Mesenchymal stem cell (in vitro differentiated cells and primary cell): ENCODE data around the gene WDR90.
"Not testable (repeated sequence)": the region's sequence is repeated elsewhere in the genome, so short reads cannot be mapped to it uniquely, and the experiment has no call there.

Experiments used
- DNase-seq: peaks from one replicate; pipeline ENCODE4 v3.0.0-alpha.2; 2013
- H2AFZ ChIP-seq: one replicate; pipeline ENCODE4 v1.6.1; 2013; ENCODE audit warnings: low read depth, mild to moderate bottlenecking, control low read depth, inconsistent platforms, low read length, moderate library complexity
- H2AK5ac ChIP-seq: 2 replicates; pipeline ENCODE4 v1.6.1; 2013; ENCODE audit warnings: low read length, moderate library complexity, mild to moderate bottlenecking, inconsistent platforms; ENCODE audit not compliant: severe bottlenecking
- H2BK120ac ChIP-seq: one replicate; pipeline ENCODE4 v1.6.1; 2013; ENCODE audit warnings: low read depth, mild to moderate bottlenecking, inconsistent platforms, low read length, moderate library complexity
- H2BK12ac ChIP-seq, 2 experiments: one replicate each; pipeline ENCODE4 v1.6.1; 2013; ENCODE audit warnings: inconsistent platforms in 2 of 2, low read length in 2 of 2, mild to moderate bottlenecking in 2 of 2, moderate library complexity in 2 of 2, control low read depth in 1 of 2
- H2BK15ac ChIP-seq: one replicate; pipeline ENCODE4 v1.6.1; 2013; ENCODE audit warnings: mild to moderate bottlenecking, low read depth, inconsistent platforms; ENCODE audit not compliant: poor library complexity, severe bottlenecking
- H2BK5ac ChIP-seq: 2 replicates; pipeline ENCODE4 v1.6.1; 2013; ENCODE audit warnings: low read depth, mild to moderate bottlenecking, low read length, control low read depth, inconsistent platforms; ENCODE audit not compliant: poor library complexity, severe bottlenecking
- H3K14ac ChIP-seq, 2 experiments: one replicate each; pipeline ENCODE4 v1.6.1; 2013; ENCODE audit warnings: inconsistent platforms in 2 of 2, low read length in 2 of 2, control low read depth in 1 of 2, mild to moderate bottlenecking in 1 of 2, moderate library complexity in 1 of 2
- H3K18ac ChIP-seq, 2 experiments: one replicate each; pipeline ENCODE4 v1.6.1; 2013; ENCODE audit warnings: inconsistent platforms in 2 of 2, low read length in 2 of 2, control low read depth in 1 of 2, low read depth in 1 of 2, mild to moderate bottlenecking in 1 of 2
- H3K23ac ChIP-seq, 2 experiments: one replicate each; pipeline ENCODE4 v1.6.1; 2013; ENCODE audit warnings: inconsistent platforms in 2 of 2, low read length in 2 of 2, mild to moderate bottlenecking in 2 of 2, moderate library complexity in 2 of 2, control low read depth in 1 of 2
- H3K27ac ChIP-seq: 2 replicates; pipeline ENCODE4 v1.5.1; 2013; ENCODE audit warnings: mild to moderate bottlenecking, moderate library complexity, low read length, control low read depth, inconsistent platforms; ENCODE audit not compliant: poor library complexity, severe bottlenecking
- H3K27me3 ChIP-seq, 2 experiments: 2 replicates each; pipeline versions ENCODE4 v1.6.1 to v1.7.0; 2013; ENCODE audit warnings: low read length in 2 of 2, mild to moderate bottlenecking in 2 of 2, moderate library complexity in 2 of 2, control low read depth in 1 of 2, inconsistent platforms in 1 of 2; ENCODE audit not compliant: control insufficient read depth in 1 of 2, insufficient read depth in 1 of 2
- H3K36me3 ChIP-seq, 2 experiments: 2 replicates each; pipeline versions ENCODE4 v1.6.1 to v1.7.0; 2013; ENCODE audit warnings: low read length in 2 of 2, control low read depth in 1 of 2, inconsistent platforms in 1 of 2, low read depth in 1 of 2, mild to moderate bottlenecking in 1 of 2; ENCODE audit not compliant: insufficient read depth in 2 of 2, control insufficient read depth in 1 of 2
- H3K4ac ChIP-seq, 2 experiments: one replicate each; pipeline ENCODE4 v1.6.1; 2013; ENCODE audit warnings: inconsistent platforms in 2 of 2, low read length in 2 of 2, mild to moderate bottlenecking in 2 of 2, moderate library complexity in 2 of 2, control low read depth in 1 of 2, low read depth in 1 of 2
- H3K4me1 ChIP-seq: 2 replicates; pipeline ENCODE4 v1.6.1; 2013; ENCODE audit warnings: low read depth, low read length, control low read depth; ENCODE audit not compliant: control insufficient read depth, insufficient read depth
- H3K4me2 ChIP-seq: 2 replicates; pipeline ENCODE4 v1.6.1; 2013; ENCODE audit warnings: low read length, mild to moderate bottlenecking, inconsistent platforms; ENCODE audit not compliant: poor library complexity, severe bottlenecking
- H3K4me3 ChIP-seq, 2 experiments: 2 replicates each; pipeline versions ENCODE4 v1.5.1 to v1.7.0; 2013; ENCODE audit warnings: low read length in 2 of 2, mild to moderate bottlenecking in 2 of 2, control low read depth in 1 of 2, low read depth in 1 of 2; ENCODE audit not compliant: insufficient read depth in 1 of 2
- H3K79me1 ChIP-seq: replicated peaks from 2 replicates; pipeline ENCODE4 v1.6.1; 2013; ENCODE audit warnings: mild to moderate bottlenecking, control low read depth, low read length, inconsistent platforms; ENCODE audit not compliant: poor library complexity, severe bottlenecking
- H3K9ac ChIP-seq: 2 replicates; pipeline ENCODE4 v1.7.0; 2013; ENCODE audit warnings: mild to moderate bottlenecking, low read length, moderate library complexity
- H3K9me3 ChIP-seq: 2 replicates; pipeline ENCODE4 v1.7.0; 2013; ENCODE audit warnings: mild to moderate bottlenecking, low read length; ENCODE audit not compliant: control insufficient read depth
- H4K8ac ChIP-seq: one replicate; pipeline ENCODE4 v1.6.1; 2013; ENCODE audit warnings: inconsistent platforms, mild to moderate bottlenecking, low read length, moderate library complexity
- H4K91ac ChIP-seq: one replicate; pipeline ENCODE4 v1.6.1; 2013; ENCODE audit warnings: mild to moderate bottlenecking, low read length, inconsistent platforms
- WGBS: methylation state at CpG from one replicate; pipeline ENCODE4 v1.1.7; 2013; ENCODE audit warnings: mixed read lengths; 5-methylcytosine and 5-hydroxymethylcytosine counted together

Gene WDR90

GRCh38 chr16:689175-689897 lies 40.2 kb downstream of the WDR90 start:
- Histone ChIP-seq H3K23ac (no peak overlapping the region), H2BK5ac (no peak overlapping the region), H3K27ac (no peak overlapping the region), H2AK5ac (no peak overlapping the region), H3K4me1 (peaks cover 43% of the 10 kb centered on the region), H3K4me3 (peak overlapping the region; percentile 78 to 96), H4K8ac (peak overlapping the region; percentile 96), H2BK120ac (no peak overlapping the region), H3K14ac (no peak overlapping the region), H2AFZ (no peak overlapping the region), H3K27me3 (peaks cover 22 to 26% of the 10 kb centered on the region in 2 experiments), H4K91ac (peak overlapping the region; percentile 75), H2BK12ac (no peak overlapping the region), H3K18ac (peak overlapping the region in 1 of 2 experiments; percentile 63), H3K36me3 (peaks cover 25 to 44% of the 10 kb centered on the region in 2 experiments), H3K4me2 (peak overlapping the region; percentile 85), H3K4ac (peak overlapping the region; percentile 80 to 88), H3K9ac (peak overlapping the region; percentile 95), H3K9me3 (no peaks in the 10 kb centered on the region), H2BK15ac (no peak overlapping the region), H3K79me1 (peaks cover 39% of the 10 kb centered on the region)
- DNase-seq, result no peak
- 91% methylated on average over 25 of the region's 26 CpGs for WGBS

GRCh38 chr16:691242-691641 lies 42.1 kb downstream of the WDR90 start:
- not testable (repeated sequence) for H2BK12ac ChIP-seq, H2BK15ac ChIP-seq, H3K27ac ChIP-seq, H3K4me3 ChIP-seq, H3K4ac ChIP-seq, H2AFZ ChIP-seq, H3K9ac ChIP-seq, H2BK5ac ChIP-seq, H2AK5ac ChIP-seq, H4K8ac ChIP-seq, H3K23ac ChIP-seq, H3K14ac ChIP-seq, H2BK120ac ChIP-seq, H3K4me2 ChIP-seq, H3K18ac ChIP-seq, H4K91ac ChIP-seq, DNase-seq, H3K9me3 ChIP-seq
- peaks cover 39% of the 10 kb centered on the region for H3K4me1 ChIP-seq
- H3K79me1 ChIP-seq, result peaks cover 25% of the 10 kb centered on the region
- peaks cover 17 to 27% of the 10 kb centered on the region in 2 experiments for H3K36me3 ChIP-seq
- peaks cover 41 to 43% of the 10 kb centered on the region in 2 experiments for H3K27me3 ChIP-seq
- WGBS, result 87% methylated on average over 16 of the region's 16 CpGs

- DNase-seq, result no peak
- H3K18ac ChIP-seq, result no peak overlapping the region
- peaks cover 15% of the 10 kb centered on the region for H3K79me1 ChIP-seq
- no peak overlapping the region for H2BK15ac ChIP-seq
- no peak overlapping the region for H2AFZ ChIP-seq
- H3K14ac ChIP-seq, result no peak overlapping the region
- H3K4me1 ChIP-seq, result peaks cover 37% of the 10 kb centered on the region
- H3K23ac ChIP-seq, result no peak overlapping the region
- H3K27ac ChIP-seq, result no peak overlapping the region
- H2BK12ac ChIP-seq, result no peak overlapping the region
- no peak overlapping the region for H3K9ac ChIP-seq
- H3K9me3 ChIP-seq, result no peaks in the 10 kb centered on the region
- WGBS, result 100% methylated on average over 6 of the region's 10 CpGs
- H3K4me3 ChIP-seq, result no peak overlapping the region
- H3K4me2 ChIP-seq, result no peak overlapping the region
- no peak overlapping the region for H4K91ac ChIP-seq
- no peak overlapping the region for H2BK120ac ChIP-seq
- no peak overlapping the region for H2AK5ac ChIP-seq
- no peak overlapping the region for H4K8ac ChIP-seq
- H2BK5ac ChIP-seq, result no peak overlapping the region
- H3K27me3 ChIP-seq, result peaks cover 49% of the 10 kb centered on the region in 2 experiments
- H3K4ac ChIP-seq, result no peak overlapping the region
- H3K36me3 ChIP-seq, result peaks cover 4 to 16% of the 10 kb centered on the region in 2 experiments
These were observed 43.4 kb downstream of the WDR90 start for GRCh38 chr16:692356-693108.

GRCh38 chr16:693364-693763 lies 44.2 kb downstream of the WDR90 start:
- Histone ChIP-seq H2BK15ac (no peak overlapping the region), H3K4ac (no peak overlapping the region), H3K9ac (no peak overlapping the region), H3K36me3 (peaks cover 0 to 10% of the 10 kb centered on the region in 2 experiments), H2AFZ (no peak overlapping the region), H2BK5ac (no peak overlapping the region), H3K14ac (no peak overlapping the region), H3K23ac (no peak overlapping the region), H3K4me2 (no peak overlapping the region), H3K27me3 (peaks cover 51 to 52% of the 10 kb centered on the region in 2 experiments), H3K4me3 (no peak overlapping the region), H3K27ac (no peak overlapping the region), H2AK5ac (no peak overlapping the region), H3K79me1 (peaks cover 15% of the 10 kb centered on the region), H2BK12ac (no peak overlapping the region), H4K91ac (no peak overlapping the region), H2BK120ac (no peak overlapping the region), H3K9me3 (no peaks in the 10 kb centered on the region), H3K4me1 (peaks cover 36% of the 10 kb centered on the region), H3K18ac (no peak overlapping the region), H4K8ac (no peak overlapping the region)
- no peak for DNase-seq
- WGBS, result 54% methylated on average over 22 of the region's 22 CpGs
